Measurements from ENCODE around the gene FXR1. TPM values are rescaled to one million over a fixed set of nuclear protein-coding genes. Genes with fewer than 3 reads are reported as not detected.
"Not testable (repeated sequence)": the region's sequence is repeated elsewhere in the genome, so short reads cannot be mapped to it uniquely, and the experiment has no call there.

FXR1 gene
- total RNA-seq (2014; rRNA removed; shearing (Covaris generic); ENCODE audit: low replicate concordance) = 145 and 234 TPM in 2 replicates

GRCh38 chr3:180912304-180913296 is at the start of gene FXR1:
FXR1 (plus strand) TSS chr3:180912670; CDS start chr3:180912686, 16 bp downstream.
- DNase-seq = peak; percentile 98
- H3K36me3 ChIP-seq = peaks cover 35% of the 10 kb centered on the region
- H3K9me3 ChIP-seq = no peaks in the 10 kb centered on the region
- H3K27me3 ChIP-seq = no peaks in the 10 kb centered on the region
- peak within 1 kb of the TSS; percentile 97 for H3K4me3 ChIP-seq

DNA sequence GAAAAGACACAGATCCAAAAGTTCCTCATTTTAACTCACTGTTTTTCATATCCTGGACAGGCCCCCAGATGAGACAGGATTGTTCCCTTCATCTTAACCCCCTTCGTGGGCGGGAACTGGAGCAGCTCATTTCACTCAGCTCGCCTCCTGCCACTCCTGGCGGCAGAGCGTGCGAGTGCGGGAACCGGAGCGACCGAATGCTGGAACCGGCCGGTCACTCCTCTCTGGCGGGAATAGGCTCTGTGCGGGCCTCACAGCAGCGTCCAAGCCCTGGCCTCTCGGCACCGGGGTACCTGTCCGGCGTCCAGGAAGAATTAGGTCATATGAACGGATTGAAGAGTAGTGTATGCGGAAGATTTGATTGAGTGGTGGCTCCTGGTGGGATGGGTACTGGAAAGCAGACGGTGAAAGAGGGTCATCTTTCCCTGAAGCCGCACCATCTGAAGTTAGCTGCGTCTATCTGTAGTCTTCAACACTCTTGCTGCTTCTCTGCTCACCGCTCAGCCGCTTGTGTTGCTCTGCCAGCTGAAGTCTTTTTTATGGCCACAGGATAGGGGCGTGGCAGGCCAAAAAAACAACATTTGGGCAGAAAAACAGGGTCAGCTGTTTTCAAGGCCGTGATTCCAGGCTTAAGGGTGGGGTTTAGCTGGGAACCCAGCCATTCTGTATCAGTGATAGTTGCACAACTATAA is 42.3 kb upstream of the FXR1 start:
- Histone ChIP-seq H3K36me3 (no peaks in the 10 kb centered on the region), H3K27me3 (no peaks in the 10 kb centered on the region), H3K4me3 (peak overlapping the region; percentile 26), H3K9me3 (no peaks in the 10 kb centered on the region)
- DNase-seq = peak; percentile 57

DNA sequence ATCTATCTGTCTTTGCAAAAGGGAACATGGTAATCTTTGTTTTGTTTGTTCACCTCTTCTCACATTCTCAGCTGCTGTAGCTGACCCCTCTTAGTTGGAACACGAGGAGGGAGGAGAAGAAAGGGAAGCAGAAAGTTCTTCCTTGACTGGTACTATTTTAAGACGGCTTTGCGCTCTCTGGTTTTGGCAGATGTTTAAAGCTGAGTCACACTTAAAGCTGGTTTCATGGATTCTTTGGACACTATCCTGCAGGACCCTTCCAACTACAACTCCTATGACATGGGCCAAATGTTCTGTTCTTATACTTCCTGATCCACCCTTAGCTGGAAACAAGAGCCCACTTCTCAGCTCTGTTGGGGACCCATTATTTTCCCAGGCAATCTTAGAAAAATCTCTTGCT is 40.6 kb upstream of the FXR1 start:
- H3K36me3 ChIP-seq = no peaks in the 10 kb centered on the region
- no peaks in the 10 kb centered on the region for H3K27me3 ChIP-seq
- DNase-seq = peak; percentile 65
- no peak overlapping the region for H3K4me3 ChIP-seq
- H3K9me3 ChIP-seq = no peaks in the 10 kb centered on the region

DNA sequence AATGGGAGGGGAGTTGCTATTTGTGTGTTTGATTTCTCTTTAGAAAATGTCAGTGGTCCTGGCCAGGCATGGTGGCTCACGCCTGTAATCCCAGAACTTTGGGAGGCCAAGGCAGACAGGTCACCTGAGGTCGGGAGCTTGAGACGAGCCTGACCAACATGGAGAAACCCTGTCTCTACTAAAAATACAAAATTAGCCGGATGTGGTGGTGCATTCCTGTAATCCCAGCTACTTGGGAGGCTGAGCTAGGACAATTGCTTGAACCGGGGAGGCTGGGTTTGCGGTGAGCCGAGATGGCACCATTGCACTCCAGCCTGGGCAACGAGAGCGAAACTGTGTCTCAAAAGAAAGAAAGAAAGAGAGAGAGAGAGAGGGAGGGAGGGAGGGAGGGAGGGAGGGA is 40.0 kb upstream of the FXR1 start:
- H3K36me3 ChIP-seq, H3K9me3 ChIP-seq, H3K27me3 ChIP-seq, H3K4me3 ChIP-seq: not testable (repeated sequence)
- peak; percentile 49 for DNase-seq

DNA sequence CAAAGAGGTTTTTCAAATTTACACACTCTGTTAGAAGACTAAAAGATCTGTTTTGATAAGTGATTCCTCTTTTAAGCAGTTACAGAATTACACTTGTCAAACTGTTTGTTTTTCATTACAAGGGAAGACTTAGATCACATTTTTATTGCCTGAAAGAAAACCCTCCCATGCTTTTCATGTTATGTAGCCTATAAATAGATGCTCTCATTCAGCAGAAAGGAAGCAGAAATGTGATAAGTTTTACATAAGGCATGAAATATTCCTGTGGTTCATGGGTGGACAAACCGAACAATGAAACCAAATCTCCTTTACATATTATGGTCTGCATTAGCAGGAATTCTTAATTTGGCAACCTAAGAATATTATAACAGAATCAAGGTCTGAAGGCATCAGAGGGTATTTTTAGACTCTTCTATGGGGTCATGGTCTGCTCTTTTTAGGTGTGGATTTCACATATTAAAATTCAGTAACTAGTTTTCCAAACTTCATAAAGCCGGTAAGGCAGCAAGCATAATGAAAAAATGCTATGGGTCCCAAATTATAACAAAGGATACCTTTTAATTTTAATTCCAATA is 37.3 kb upstream of the FXR1 start:
- DNase-seq = no peak

GRCh38 chr3:180881065-180881801 is 31.2 kb upstream of the FXR1 start:
- DNase-seq = no peak
- Histone ChIP-seq H3K27me3 (0 out of 2 replicates have a peak, but pooled peaks cover 4% of the 10 kb centered on the region), H3K9me3 (no peaks in the 10 kb centered on the region), H3K4me3 (no peak overlapping the region), H3K36me3 (no peaks in the 10 kb centered on the region)

More for the DNA sequence above, 37.3 kb upstream of the FXR1 start:
- Histone ChIP-seq H3K36me3 (no peaks in the 10 kb centered on the region), H3K27me3 (no peaks in the 10 kb centered on the region), H3K9me3 (no peaks in the 10 kb centered on the region), H3K4me3 (no peak overlapping the region)

DNA sequence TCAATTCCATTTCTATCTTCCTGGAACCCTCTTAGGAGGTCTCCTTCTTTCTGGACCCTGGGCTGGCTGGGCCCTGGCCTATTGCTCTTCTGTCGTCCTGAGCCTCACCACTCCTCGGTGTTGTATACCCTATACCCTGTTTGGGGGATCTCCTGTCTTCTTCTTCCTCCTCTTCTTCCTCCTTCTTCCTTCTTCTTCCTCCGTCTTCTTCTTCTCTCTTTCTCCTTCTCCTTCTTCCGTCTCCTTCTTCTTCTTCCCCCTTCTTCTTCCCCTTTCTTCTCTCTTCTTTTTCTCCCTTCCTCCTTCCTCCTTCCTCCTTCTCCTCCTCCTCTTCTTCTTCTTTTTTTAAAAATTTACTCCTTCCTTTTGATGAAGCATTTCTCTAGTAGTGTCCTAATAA is 30.4 kb upstream of the FXR1 start:
- Histone ChIP-seq H3K27me3 (peaks cover 4% of the 10 kb centered on the region; the same call in 1 of the 2 replicates), H3K9me3 (no peaks in the 10 kb centered on the region), H3K36me3 (no peaks in the 10 kb centered on the region), H3K4me3 (no peak overlapping the region)
- no peak for DNase-seq

DNA sequence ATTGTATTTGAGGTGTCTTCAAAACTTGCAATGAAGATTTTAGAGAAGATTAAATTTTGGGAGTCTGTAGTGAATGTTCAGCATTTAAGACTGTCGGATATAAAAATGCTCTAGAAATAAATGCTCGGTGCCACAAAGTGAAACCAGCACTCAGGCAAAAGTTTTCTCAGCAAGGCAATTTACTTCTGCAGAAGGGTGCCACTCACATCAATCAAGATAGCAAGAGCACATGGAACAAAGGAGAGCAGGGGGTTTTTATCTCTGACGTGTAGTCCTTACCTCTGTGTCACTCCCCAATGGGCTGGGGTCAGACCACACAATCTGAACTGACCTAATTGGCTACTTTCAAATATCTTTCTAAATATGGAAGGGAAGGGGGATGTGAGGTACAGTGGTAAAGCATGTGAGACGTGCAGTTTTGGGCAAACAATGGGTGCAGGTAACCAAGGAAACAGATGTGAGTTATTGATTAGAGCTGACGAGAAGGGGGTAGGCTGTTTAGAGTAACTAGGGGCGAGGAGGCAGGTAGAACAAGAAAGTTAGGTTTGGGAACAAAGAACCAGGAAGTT is 23.4 kb upstream of the FXR1 start:
- Histone ChIP-seq H3K27me3 (no peaks in the 10 kb centered on the region; the same call in 1 of the 2 replicates), H3K36me3 (no peaks in the 10 kb centered on the region), H3K4me3 (no peak overlapping the region), H3K9me3 (peaks cover 6% of the 10 kb centered on the region)
- DNase-seq = no peak

- Histone ChIP-seq H3K4me3 (no peak overlapping the region), H3K9me3 (no peaks in the 10 kb centered on the region; the same call in none of the 2 replicates), H3K27me3 (no peaks in the 10 kb centered on the region), H3K36me3 (no peaks in the 10 kb centered on the region)
- no peak for DNase-seq
Observed at GRCh38 chr3:180898572-180898971, 13.9 kb upstream of the FXR1 start.

DNA sequence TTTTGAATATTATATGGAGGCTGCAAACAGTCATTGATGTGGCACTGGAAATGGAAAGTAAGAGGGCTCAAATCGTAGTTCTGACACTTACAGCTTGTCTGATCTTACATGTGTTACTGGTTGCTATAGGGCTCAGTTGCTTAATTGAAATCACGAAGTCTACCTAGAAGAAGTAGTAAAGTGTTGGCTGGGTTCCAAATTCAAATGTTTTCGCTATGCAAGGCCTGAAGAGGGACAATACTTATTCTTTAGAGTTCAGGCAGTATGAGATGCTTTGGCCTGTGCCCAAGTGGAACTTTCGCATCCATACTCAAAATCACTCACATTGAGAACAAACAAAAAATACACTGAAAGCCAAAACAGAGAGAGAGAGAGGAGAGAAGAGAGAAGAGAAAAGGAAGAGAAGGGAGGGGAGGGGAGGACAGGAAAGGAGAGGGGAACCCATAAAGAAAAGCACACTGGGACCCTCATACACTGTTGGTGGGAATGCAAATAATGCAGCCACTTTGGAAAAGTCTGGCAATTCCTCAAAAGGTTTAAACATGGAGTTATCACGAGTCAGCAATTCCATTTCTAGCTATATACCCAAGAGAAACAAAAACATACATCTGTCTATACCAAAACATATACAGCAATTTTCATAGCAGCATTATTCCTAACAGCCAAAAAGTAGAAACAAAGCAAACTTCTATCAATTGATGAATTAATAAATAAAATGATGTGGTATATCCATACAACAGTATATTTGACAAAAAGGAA is 2.9 kb upstream of the FXR1 start:
- DNase-seq = no peak
- no peak overlapping the region for H3K4me3 ChIP-seq
- H3K27me3 ChIP-seq = no peaks in the 10 kb centered on the region
- H3K9me3 ChIP-seq = no peaks in the 10 kb centered on the region
- peaks cover 8% of the 10 kb centered on the region for H3K36me3 ChIP-seq

DNA sequence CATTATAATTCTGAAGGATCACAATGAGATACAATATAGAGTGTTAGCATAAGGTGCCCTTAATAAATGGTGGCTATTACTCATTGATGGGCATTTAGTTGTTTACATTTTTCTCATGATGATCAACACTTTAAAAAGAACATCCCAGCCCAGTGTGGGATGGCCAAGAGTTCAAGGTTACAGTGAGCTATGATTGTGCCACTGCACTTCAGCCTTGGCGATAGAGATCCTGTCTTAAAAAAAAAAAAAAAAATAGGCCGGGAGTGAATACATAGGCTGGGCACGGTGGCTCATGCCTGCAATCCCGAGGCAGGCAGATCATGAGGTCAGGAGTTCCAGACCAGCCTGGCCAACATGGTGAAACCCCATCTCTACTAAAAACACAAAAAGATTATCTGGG is 1.6 kb upstream of the FXR1 start:
- H3K4me3 ChIP-seq = no peak overlapping the region
- no peaks in the 10 kb centered on the region for H3K9me3 ChIP-seq
- no peaks in the 10 kb centered on the region for H3K27me3 ChIP-seq
- H3K36me3 ChIP-seq = peaks cover 20% of the 10 kb centered on the region
- DNase-seq = no peak

DNA sequence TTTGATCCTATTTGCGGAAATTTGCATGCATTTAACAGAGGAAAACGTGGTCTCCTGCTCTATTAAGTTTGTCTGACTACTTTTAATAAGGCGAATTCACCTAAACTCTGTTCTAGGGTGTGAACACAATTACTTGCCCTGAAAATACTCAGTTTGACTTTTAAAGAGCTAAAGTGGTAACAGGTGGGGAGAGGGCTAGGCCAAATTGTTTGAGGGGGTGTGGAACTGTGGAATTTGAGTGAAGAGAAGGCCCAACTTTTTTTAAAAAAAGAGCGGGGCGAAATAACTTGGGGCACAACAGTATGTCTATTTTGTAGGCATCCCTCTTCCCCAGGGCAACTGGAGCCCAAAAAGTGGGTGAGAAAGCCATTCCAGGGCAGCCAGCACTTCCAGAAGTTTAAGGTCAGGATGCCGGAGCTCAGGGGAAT is 580 bp upstream of the FXR1 start:
- Histone ChIP-seq H3K27me3 (no peaks in the 10 kb centered on the region), H3K9me3 (no peaks in the 10 kb centered on the region), H3K36me3 (peaks cover 31% of the 10 kb centered on the region), H3K4me3 (peak overlapping the region; percentile 97)
- no peak for DNase-seq

DNA sequence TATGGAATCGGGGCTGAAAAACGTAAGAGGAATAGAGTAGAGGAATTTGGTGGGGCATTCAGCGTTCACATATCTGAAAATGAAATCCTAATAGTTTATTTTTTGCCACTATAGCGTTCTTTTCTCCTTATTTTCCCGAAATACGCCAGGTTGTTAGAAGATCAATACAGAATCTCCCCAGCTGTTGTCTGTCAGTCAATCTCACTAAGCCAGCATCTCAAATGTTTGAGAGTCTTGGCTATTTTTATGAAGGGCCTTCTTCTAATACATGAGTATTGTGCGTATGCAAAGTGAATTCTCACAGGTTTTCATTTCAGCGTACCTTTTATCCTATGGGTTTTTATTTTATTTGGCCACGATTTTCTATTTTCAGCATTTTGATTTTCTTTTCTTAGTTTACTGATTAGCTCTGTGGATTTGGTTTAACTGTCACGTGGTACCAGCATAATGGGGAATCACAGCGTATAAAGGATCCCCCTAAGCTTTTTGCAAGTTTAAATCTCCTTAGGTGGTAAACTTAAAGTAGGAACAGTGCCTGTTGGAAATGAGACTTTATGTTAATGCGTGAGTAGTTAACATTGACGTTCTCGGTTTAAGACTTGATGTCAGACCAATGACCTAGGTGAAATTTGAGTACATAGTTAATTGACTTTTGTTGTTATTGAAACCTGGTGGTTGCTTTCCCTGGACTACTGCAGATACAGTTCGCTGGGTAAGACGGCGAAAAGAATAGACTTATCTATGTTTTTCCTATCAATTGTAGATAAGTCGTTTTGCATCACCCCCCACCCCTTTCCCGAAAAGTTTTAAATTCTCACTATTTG is 1.3 kb downstream of the FXR1 start:
- H3K36me3 ChIP-seq = peaks cover 39% of the 10 kb centered on the region
- no peaks in the 10 kb centered on the region for H3K9me3 ChIP-seq
- peak overlapping the region; percentile 97 for H3K4me3 ChIP-seq
- no peak for DNase-seq
- no peaks in the 10 kb centered on the region for H3K27me3 ChIP-seq

GRCh38 chr3:180918542-180918941 is 6.1 kb downstream of the FXR1 start:
- H3K36me3 ChIP-seq = peaks cover 46% of the 10 kb centered on the region

GRCh38 chr3:180922242-180922641 is 9.8 kb downstream of the FXR1 start:
- Histone ChIP-seq H3K4me3 (no peak overlapping the region), H3K36me3 (peaks cover 23% of the 10 kb centered on the region), H3K27me3 (no peaks in the 10 kb centered on the region), H3K9me3 (no peaks in the 10 kb centered on the region)
- DNase-seq = no peak

More at GRCh38 chr3:180918542-180918941, 6.1 kb downstream of the FXR1 start:
- H3K9me3 ChIP-seq = no peaks in the 10 kb centered on the region
- H3K4me3 ChIP-seq = no peak overlapping the region
- DNase-seq = no peak
- H3K27me3 ChIP-seq = no peaks in the 10 kb centered on the region

Data from MG63 (cell line).